ENCODE measurements around the gene TEX2. TPM values are rescaled to one million over a fixed set of nuclear protein-coding genes. Genes with fewer than 3 reads are reported as not detected.
A peak's percentile ranks its signal among the peaks of the same experiment; 100 is the strongest.

TEX2 gene
- total and polyA plus RNA-seq, 2 of the 13 experiments (the other 11 are each of a cell fraction or from before 2014, with no cell fraction given), result 21.4 to 37.7 TPM

- peak; percentile 12; the same call in 1 of the 2 replicates for TF ChIP-seq ZNF788 (CRISPR knock-in tag; IDR thresholded peaks at IDR 0.05; ENCODE audit: borderline replicate concordance)
- TF ChIP-seq, protein P1, sequence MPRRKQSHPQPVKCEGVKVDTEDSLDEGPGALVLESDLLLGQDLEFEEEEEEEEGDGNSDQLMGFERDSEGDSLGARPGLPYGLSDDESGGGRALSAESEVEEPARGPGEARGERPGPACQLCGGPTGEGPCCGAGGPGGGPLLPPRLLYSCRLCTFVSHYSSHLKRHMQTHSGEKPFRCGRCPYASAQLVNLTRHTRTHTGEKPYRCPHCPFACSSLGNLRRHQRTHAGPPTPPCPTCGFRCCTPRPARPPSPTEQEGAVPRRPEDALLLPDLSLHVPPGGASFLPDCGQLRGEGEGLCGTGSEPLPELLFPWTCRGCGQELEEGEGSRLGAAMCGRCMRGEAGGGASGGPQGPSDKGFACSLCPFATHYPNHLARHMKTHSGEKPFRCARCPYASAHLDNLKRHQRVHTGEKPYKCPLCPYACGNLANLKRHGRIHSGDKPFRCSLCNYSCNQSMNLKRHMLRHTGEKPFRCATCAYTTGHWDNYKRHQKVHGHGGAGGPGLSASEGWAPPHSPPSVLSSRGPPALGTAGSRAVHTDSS (CRISPR knock-in tag; conservative IDR thresholded peaks at IDR 0.05), result no peak
- TF ChIP-seq, protein P2, sequence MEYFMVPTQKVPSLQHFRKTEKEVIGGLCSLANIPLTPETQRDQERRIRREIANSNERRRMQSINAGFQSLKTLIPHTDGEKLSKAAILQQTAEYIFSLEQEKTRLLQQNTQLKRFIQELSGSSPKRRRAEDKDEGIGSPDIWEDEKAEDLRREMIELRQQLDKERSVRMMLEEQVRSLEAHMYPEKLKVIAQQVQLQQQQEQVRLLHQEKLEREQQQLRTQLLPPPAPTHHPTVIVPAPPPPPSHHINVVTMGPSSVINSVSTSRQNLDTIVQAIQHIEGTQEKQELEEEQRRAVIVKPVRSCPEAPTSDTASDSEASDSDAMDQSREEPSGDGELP (IDR thresholded peaks at IDR 0.05; ENCODE audit: borderline replicate concordance, low read depth), result peak; percentile 52; the same call in 1 of the 2 replicates
- TF ChIP-seq ZNF180 (CRISPR knock-in tag; IDR thresholded peaks at IDR 0.05; ENCODE audit: borderline replicate concordance, low read depth), result no peak; the same call in 1 of the 2 replicates
- no peak for TF ChIP-seq ZBTB1 (CRISPR knock-in tag; IDR thresholded peaks at IDR 0.05; ENCODE audit: borderline replicate concordance)
- TF ChIP-seq SRSF4 (IDR thresholded peaks at IDR 0.05; ENCODE audit: low read depth, low read length, poor library complexity, severe bottlenecking), result no peak
- no peak; the same call in 1 of the 2 replicates for TF ChIP-seq RNF219 (CRISPR knock-in tag; IDR thresholded peaks at IDR 0.05)
- no peak; the same call in 1 of the 2 replicates for TF ChIP-seq ZSCAN20 (CRISPR knock-in tag; IDR thresholded peaks at IDR 0.05; ENCODE audit: borderline replicate concordance)
- no peak for TF ChIP-seq NFE2 (CRISPR knock-in tag; IDR thresholded peaks at IDR 0.05)
- TF ChIP-seq, protein P3, sequence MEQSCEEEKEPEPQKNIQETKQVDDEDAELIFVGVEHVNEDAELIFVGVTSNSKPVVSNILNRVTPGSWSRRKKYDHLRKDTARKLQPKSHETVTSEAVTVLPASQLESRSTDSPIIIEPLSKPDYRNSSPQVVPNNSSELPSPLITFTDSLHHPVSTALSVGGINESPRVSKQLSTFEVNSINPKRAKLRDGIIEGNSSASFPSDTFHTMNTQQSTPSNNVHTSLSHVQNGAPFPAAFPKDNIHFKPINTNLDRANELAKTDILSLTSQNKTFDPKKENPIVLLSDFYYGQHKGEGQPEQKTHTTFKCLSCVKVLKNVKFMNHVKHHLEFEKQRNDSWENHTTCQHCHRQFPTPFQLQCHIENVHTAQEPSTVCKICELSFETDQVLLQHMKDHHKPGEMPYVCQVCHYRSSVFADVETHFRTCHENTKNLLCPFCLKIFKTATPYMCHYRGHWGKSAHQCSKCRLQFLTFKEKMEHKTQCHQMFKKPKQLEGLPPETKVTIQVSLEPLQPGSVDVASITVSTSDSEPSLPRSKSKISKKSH (CRISPR knock-in tag; IDR thresholded peaks at IDR 0.05; ENCODE audit: borderline replicate concordance), result no peak
- no peak for TF ChIP-seq ZNF775 (CRISPR knock-in tag; IDR thresholded peaks at IDR 0.05; ENCODE audit: borderline replicate concordance)
- TF ChIP-seq, protein P4, sequence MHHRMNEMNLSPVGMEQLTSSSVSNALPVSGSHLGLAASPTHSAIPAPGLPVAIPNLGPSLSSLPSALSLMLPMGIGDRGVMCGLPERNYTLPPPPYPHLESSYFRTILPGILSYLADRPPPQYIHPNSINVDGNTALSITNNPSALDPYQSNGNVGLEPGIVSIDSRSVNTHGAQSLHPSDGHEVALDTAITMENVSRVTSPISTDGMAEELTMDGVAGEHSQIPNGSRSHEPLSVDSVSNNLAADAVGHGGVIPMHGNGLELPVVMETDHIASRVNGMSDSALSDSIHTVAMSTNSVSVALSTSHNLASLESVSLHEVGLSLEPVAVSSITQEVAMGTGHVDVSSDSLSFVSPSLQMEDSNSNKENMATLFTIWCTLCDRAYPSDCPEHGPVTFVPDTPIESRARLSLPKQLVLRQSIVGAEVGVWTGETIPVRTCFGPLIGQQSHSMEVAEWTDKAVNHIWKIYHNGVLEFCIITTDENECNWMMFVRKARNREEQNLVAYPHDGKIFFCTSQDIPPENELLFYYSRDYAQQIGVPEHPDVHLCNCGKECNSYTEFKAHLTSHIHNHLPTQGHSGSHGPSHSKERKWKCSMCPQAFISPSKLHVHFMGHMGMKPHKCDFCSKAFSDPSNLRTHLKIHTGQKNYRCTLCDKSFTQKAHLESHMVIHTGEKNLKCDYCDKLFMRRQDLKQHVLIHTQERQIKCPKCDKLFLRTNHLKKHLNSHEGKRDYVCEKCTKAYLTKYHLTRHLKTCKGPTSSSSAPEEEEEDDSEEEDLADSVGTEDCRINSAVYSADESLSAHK (CRISPR knock-in tag; IDR thresholded peaks at IDR 0.05; ENCODE audit: borderline replicate concordance), result no peak
- peak in 1 of 2 experiments; percentile 29; a peak in 1 of 4 replicates for TF ChIP-seq NR2F1 (CRISPR knock-in tag; IDR thresholded peaks at IDR 0.05)
- TF ChIP-seq MED13 (CRISPR knock-in tag; IDR thresholded peaks at IDR 0.05), result no peak
- no peak for TF ChIP-seq ZNF329 (CRISPR knock-in tag; IDR thresholded peaks at IDR 0.05; ENCODE audit: low read depth)
- TF ChIP-seq MTF1 (CRISPR knock-in tag; IDR thresholded peaks at IDR 0.05), result no peak
- TF ChIP-seq ZNF629 (CRISPR knock-in tag; conservative IDR thresholded peaks at IDR 0.05), result no peak
Measured at GRCh38 chr17:64155751-64156544, 107.1 kb downstream of the TEX2 start (continued).

All from HepG2 (cell line).